Limb (tissue), 2 donors: Measurements from ENCODE around the gene KRT76.

Experiments used
- DNase-seq, 2 donors: peaks; one replicate each; pipeline ENCODE4 v3.0.0-alpha.2; 2016; ENCODE audit errors: extremely low spot score in 2 of 2

The KRT76 gene

DNA sequence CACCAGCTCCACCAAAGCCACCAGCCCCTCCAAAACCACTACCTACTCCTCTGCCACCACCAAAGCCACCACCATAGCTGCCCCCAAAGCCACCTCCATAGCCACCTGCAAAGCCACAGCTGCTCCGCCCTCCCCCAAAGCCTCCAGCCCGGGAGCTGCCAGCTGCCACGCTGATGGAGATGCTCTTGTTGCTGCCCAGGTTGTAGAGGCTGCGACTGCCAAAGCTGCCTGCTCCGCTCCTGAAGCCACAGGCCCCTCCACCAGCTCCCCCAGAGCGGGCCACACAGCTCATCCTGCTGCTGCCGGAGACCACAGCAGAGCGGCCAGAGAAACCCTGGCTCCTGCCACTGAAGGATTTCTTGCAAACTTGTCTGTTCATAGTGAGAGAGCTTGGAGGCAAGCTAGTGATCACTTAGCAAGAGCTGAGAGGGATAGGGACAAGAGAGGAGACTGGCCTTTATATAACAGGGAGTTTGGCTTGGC is at the start of gene KRT76:
KRT76 (minus strand) TSS at position 433 of the 483 bp plus-strand sequence; CDS start at position 379, 54 bp downstream.
- DNase-seq: no peak

DNA sequence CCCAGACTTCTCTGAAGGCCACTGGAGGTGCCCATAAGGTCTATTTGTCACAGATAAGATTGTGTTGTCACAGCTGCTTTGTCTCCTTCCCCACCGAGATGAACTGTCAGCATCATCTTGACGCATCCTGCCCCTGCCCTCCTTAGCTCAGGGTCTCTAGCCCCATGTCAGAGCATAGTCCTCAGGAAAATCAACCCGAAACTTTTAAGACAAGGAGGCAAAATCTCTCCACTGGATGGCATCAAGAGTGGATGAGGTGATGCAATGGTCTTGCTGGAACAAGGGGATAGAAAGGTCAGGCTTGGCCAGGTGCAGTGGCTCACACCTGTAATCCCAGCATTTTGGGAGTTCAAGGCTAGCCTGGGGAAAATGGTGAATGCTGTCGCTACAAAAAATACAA is 48.8 kb upstream of the KRT76 start:
- DNase-seq: no peak

DNA sequence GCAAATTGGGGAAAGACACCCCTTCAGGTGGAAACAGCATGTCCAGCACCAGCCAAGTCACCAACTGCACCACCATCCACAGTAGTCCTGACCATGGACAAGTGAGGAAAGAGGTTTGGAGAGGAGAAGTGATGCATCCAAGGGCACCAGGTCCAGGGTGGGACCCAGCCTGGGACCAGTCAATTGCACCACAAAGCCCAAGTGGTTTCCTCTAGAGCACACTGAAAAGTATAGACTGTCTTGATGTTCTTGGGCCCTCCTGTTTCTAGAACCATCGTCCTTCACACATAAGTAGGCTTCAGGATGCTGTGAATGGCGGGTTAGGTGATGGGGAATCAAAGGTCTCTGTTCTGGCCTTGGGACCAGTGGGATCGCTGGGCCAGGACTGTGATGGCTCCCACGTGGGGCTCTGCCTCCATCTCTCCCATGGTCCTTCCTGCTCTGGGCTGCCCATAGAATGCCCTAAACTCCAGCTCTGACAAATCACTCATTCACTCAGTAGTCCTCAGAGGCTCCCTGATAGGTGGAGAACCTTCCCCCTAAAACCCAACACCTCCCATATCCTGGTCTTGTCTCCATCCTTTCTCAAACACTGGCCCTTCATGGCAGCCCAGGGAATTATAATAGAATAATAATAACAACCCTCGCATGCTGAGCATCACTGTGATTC is 47.7 kb upstream of the KRT76 start:
- no peak for DNase-seq

DNA sequence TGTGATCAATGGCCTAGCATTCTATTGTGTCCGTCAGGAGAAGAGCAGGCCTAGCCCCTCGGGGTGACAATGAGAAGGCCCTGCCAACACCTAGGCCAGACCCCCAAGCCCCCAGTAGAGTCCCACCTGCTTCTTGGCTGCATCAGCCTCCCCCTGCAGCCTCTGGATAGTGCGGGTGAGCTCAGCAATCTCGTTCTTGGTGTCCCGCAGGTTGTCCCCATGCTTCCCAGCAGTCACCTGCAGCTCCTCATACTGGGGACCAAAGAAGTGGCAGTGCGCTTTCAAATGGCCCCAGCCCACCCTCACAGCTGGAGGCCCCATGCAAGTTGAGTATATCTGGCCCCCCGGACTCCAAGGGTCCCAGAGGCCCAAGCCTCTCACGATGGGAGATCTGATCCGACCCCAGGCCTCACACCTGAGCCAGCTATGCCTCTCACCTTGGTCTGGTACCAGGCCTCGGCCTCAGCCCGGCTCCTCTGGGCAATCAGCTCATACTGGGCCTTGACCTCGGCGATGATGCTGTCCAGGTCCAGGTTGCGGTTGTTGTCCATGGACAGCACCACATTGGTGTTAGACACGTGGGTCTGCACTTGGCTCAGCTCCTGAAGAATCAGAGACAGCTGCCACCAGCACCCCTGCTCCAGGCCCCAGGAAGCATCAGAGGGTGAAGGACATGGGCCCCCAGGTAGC is 46.8 kb upstream of the KRT76 start:
- DNase-seq: no peak

GRCh38 chr12:52822771-52823510 is 45.8 kb upstream of the KRT76 start:
- DNase-seq: no peak

DNA sequence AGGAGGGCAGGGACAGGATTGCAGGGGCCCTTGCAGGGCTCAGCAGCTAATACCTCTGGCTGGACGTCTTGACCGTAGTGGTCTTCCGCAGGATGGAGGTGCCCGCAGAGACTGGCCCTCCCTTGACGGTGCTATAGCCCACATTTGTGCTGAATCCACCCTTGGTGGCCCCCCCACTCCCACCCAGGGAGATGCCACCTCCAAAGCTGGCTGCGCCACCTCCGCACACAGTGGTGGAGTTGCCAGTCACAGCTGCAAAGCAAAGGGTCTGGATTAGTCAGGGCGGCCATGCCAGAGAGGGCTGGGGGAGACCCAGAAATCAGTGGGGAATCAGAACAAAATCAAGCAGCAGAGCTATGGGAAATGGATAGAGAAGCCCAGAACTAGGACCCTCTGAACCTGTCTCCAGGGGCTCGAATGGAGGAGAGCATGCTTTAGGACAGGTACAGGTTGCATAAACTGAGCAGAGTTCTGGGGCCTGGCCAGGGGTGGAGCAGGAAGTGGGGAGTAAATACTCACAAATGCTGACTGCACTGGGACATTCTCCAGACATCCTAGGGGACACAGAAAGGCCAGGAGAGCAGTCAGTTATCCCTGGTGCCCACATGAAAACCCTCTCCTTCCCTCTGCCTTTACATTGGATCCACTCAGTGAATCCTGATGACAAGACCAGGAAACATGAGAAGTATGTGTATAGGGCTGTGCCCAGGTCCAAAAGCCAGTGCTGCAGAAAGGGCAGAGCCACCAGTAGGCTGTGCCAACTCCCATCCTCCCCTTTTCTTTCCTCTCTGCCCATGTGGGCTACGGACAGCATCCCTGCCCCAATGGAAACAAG is 44.9 kb upstream of the KRT76 start:
- no peak for DNase-seq

- DNase-seq: no peak
These were observed 44.1 kb upstream of the KRT76 start for GRCh38 chr12:52821071-52821730.

DNA sequence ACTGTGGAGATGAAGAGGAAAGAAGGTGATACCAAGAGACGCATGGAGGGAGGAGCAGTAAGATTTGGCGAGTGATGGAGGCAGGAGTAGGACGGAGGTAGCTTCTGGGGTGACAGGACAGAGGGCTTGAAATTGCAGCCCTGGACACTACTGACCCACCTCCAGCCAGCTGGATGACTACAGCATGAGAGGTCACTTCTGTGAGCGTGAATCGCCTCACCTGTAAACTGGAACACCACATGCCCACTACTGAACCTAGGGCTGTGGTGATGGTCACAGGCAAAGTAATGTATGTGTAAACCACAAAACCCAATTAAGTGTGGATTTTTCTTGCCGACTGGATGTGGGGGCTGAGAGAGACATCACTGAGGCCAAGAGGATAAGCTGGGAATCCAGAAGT is 43.4 kb upstream of the KRT76 start:
- no peak for DNase-seq

- no peak for DNase-seq
These were observed 42.8 kb upstream of the KRT76 start for GRCh38 chr12:52819731-52820510.

DNA sequence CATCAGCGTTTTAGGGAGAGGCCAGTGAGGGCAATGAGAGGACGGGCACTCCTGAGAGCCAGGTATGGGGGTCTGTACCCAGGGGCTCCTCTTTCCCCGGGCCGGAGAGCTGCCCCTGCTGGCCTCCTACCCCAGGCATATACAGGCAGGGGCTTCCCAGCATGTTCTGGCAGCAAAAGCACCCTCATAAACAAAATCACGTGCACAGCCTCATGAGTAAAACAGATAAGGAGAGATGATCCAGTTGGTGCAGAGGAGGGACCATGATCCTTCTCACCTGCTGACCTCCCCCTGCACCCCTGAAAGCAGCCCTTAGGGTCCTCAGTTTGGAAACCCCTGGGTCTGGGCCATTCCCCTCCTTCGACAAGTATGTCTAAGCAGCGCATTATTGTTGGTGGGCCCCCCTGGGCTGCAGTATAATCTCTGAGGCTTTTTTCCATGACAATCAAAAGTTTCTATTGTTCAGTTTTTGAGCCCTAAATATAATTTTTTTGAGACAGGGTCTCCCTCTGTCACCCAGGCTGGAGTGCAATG is 41.8 kb upstream of the KRT76 start:
- DNase-seq: no peak

DNA sequence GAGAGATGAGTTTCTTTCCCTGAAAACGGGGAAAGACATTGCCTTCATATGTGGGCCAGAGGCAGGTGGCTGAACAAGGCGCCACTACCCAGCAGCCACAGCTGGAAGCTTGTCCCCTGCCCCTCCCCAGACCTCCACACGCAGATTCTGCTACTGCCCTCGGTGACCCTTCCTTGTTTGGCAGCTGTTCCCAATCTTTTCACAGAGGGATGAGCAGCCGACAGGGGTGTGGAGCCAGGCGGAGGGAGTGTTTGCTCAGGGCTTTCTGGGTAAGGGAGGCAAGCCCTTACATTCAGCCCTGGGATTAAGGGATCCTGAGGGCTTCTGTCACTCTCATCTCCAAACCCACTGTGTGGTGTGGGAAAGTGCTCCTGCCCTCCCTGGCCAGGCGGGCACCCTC is 41.2 kb upstream of the KRT76 start:
- DNase-seq: no peak

- DNase-seq: no peak
These were observed 40.6 kb upstream of the KRT76 start for GRCh38 chr12:52817699-52818238.

DNA sequence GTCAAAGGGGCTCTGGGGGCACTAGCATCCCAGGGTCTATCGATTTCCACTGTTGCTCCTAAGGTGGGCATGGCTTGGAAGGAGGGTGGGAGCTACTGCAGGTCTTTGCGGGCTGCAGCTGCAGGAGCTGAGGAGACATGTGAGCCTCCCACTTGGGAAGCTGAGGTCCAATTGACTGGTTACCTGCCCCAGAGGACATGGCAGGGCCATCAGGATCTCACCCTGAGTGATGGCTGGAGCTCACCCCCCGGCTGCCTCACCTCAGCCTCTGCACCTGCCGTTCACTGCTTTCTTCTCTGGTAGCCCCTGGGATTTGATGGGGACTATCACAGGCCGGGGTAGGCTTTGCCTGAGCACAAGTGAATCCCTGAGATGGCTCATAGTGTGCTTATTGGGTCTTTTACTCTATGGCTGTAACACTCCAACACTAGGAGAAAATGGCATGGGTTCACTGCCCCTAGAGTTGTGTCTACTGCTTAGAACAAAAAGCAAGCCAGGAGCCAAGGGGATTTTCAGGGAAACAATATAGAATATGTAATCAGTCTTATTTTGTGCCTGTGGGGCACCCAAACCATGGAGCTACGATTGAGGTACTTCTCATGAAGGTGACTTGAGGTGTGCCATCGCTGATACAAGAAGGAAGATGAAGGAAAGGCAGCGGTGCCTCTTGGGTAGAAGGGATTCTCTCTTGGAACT is 40.0 kb upstream of the KRT76 start:
- no peak for DNase-seq

- DNase-seq: no peak
These were observed 38.8 kb upstream of the KRT76 start for GRCh38 chr12:52815676-52816588.

DNA sequence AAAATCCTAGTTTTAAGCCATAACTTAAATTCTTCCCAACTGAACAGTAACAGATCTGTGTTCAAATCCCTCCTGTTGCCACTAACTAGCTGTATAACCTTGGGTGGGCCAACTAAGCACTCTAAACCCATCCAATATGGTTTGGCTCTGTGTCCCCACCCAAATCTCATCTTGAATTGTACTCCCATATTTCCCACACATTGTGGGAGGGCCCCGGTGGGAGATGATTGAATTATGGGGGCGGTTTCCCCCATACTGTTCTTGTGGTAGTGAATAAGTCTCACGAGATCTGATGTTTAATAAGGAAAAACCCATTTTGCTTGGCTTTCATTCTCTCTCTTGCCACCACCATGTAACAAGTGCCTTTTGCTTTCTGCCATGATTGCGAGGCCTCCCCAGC is 38.0 kb upstream of the KRT76 start:
- no peak for DNase-seq

DNA sequence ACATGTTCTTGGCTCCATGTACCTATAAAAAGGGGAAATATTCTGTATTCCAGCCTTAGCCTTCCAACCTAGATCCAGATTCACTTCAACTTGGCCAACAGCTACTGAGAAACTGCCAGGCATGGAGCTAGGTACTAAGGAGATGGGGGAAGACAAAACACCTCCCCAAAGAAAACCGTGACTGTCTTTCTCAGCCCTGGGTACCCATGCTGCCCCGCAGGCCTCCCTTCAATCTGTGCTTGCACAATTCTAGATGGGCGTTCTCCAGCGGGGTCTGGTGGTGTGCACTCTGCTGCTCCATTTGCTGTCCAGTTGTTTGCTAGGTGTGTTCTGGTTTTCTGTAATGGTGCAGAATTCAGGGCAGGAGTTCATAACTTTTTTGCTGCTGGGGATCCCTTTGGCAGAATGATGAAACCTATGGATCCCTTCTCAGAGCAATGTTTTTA is 37.6 kb upstream of the KRT76 start:
- DNase-seq: no peak

DNA sequence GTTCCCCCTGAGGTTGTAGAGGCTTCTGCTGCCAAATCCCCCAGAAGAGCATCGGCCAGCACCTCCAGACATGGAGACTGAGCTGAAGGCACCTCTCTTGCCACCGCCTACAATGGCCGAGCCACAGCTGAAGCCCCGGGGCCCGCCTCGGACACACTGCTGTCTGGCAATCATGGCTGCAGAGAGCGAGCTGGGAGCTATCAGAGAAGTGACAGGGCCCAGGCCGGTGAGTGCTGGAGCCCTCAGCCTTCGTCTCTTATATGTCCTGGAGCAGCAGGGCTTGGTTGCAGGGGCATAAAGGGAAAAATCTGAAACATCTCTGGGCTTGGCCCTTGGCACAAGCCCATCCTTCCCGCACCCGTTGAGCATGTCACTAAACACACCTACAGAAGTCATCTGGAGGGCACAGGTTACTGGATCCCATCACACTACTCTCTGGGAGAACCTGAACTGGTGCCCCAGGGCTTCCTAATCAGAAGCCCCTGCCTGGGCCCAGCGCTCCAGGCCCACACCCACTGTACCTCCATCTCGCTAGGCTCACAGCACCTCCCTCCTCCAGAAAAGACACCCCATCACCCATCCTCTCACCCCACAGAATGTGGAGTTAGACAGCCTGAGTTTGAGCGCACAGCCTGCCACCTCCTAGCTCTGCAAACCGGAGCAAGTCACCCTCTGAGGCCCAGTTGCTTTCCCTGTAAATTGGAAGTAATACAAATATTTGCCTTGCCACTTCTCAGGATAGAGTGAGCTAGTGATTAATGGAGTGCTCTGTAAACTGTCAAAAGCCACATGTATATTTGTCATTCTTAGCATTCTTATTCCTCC is 37.0 kb upstream of the KRT76 start, which contains the start of gene KRT4:
KRT4 (minus strand) TSS at position 232 of the 825 bp plus-strand sequence; CDS start at position 174, 58 bp downstream.
- peak in 1 of 2 donors; percentile 11 for DNase-seq
